A549 treated with ZK216348 at 1 μM for 4 hours (cell line): ENCODE results near the gene PCDHB13. TPM values are rescaled to one million over a fixed set of nuclear protein-coding genes. Genes with fewer than 3 reads are reported as not detected.

Source experiments
- total RNA-seq: library from RNA; stranded (reverse); fragments of 200-300 nt; extraction: Qiagen RNA extraction; gene quantifications from 5 replicates; pipeline ENCODE4 v1.2.3, GENCODE V29; 2022; ENCODE audit warnings: low read depth

PCDHB13 gene
- 0.06 to 0.20 TPM (median 0.08 TPM) in 4 of 5 replicates, not detected in the other for total RNA-seq

DNA sequence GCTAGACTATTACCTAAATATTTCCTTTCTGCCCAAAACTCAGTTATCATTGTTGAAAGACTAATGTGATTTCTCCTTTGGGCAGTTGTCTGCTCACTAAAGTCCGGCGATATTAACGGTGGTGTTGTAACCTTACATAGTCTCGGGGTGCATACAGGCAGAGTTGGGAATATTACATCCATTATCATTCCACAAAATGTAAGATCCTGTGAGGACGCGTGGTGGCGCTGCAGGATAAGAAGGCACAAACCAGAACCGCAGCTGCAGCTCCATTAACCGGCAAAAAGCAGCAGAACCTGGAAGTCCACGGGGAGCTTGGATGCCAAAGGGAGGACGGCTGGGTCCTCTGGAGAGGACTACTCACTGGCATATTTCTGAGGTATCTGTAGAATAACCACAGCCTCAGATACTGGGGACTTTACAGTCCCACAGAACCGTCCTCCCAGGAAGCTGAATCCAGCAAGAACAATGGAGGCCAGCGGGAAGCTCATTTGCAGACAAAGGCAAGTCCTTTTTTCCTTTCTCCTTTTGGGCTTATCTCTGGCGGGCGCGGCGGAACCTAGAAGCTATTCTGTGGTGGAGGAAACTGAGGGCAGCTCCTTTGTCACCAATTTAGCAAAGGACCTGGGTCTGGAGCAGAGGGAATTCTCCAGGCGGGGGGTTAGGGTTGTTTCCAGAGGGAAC is at the start of gene PCDHB13:
TSS of gene PCDHB13 (plus strand) at position 264 of the 684 bp plus-strand sequence. CDS start at position 469, 205 bp downstream.

DNA sequence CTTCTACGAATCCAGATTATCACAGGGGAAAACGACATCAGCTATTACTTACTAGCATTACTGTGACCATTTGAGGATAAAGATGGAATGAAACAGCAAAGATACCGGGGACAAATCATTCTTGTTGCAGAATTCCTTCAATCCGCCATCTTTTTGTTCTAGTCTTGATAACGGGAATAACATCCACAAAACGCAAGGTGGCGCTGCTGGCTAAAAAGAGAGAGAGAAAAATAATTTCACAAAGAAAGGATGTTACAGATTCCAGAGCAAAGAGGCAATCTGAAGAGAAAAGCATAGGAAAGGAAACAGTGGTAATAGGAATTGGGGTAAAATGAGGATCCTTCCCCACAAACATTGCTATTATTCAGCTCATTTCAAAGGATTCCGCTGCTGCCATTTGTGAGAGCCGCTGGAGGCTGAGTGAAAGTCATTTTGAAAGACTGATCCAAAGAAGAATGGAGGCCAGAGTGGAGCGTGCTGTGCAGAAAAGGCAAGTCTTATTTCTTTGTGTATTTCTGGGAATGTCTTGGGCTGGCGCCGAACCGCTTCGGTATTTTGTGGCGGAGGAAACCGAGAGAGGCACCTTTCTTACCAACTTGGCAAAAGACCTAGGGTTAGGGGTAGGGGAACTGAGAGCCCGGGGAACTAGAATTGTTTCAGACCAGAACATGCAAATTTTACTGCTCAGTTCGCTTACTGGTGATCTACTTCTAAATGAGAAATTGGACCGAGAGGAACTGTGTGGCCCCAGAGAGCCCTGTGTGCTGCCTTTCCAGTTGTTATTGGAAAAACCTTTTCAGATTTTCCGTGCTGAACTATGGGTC is 41.1 kb upstream of the PCDHB13 start, which contains the start of gene PCDHB7:
TSS of gene PCDHB7 (plus strand) at position 264 of the 824 bp plus-strand sequence. CDS start at position 456, 192 bp downstream.

DNA sequence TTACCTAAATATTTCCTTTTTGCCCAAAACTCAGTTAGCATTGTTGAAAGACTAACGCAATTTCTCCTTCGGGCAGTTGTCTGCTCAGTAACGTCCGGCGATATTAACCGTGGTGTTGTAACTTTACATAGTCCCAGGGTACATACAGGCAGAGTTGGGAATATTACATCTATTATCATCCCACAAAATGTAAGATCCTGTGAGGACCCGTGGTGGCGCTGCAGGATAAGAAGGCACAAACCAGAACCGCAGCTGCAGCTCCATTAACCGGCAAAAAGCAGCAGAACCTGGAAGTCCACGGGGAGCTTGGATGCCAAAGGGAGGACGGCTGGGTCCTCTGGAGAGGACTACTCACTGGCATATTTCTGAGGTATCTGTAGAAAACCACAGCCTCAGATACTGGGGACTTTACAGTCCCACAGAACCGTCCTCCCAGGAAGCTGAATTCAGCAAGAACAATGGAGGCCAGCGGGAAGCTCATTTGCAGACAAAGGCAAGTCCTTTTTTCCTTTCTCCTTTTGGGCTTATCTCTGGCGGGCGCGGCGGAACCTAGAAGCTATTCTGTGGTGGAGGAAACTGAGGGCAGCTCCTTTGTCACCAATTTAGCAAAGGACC is 36.0 kb upstream of the PCDHB13 start, which contains the start of gene PCDHB8:
TSS of gene PCDHB8 (plus strand) at position 214 of the 615 bp plus-strand sequence. CDS start at position 459, 245 bp downstream.

DNA sequence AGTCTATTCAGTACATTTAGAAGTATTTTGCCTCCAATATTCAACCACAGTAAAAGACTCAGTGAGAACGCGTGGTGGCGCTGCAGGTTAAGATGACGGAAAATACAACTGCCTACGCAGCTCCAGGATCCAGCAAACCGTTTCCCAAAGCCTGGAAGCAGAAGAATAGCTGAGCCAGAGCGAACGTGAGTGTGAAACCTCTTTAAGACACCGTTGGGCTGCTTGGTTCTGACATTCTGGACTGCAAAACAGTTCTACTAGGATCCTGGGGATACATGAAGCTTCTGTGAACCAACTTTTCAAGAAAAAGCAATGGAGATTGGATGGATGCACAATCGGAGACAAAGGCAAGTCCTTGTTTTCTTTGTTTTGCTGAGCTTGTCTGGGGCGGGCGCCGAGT is 31.5 kb upstream of the PCDHB13 start, which contains the start of gene PCDHB16:
TSS of gene PCDHB16 (plus strand) at position 140 of the 400 bp plus-strand sequence. CDS start at position 313, 173 bp downstream.

DNA sequence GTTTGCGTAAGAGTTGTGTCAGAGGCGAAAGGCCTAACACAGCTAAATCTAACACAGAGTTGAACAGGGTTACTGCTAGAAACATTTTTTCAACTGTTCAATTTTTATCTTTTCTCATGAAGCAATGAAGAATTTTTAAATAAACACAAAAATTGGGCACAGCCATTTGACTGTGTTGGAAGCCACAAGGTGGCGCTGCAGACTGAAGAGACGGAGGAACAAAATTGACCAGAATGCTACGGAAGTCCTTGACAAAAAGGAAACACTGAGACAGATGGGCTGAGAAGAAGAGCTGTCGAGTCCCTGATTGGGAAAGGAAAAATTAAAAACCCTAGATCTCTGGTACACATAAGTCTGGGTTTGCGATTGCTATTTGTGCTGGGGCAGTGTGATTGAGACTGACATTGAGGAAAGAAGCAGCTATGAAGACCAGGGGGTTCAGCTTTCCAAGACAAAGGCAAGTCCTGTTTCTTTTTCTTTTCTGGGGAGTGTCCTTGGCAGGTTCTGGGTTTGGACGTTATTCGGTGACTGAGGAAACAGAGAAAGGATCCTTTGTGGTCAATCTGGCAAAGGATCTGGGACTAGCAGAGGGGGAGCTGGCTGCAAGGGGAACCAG is 26.7 kb upstream of the PCDHB13 start, which contains the start of gene PCDHB9:
TSS of gene PCDHB9 (plus strand) at position 265 of the 616 bp plus-strand sequence. CDS start at position 423, 158 bp downstream.

DNA sequence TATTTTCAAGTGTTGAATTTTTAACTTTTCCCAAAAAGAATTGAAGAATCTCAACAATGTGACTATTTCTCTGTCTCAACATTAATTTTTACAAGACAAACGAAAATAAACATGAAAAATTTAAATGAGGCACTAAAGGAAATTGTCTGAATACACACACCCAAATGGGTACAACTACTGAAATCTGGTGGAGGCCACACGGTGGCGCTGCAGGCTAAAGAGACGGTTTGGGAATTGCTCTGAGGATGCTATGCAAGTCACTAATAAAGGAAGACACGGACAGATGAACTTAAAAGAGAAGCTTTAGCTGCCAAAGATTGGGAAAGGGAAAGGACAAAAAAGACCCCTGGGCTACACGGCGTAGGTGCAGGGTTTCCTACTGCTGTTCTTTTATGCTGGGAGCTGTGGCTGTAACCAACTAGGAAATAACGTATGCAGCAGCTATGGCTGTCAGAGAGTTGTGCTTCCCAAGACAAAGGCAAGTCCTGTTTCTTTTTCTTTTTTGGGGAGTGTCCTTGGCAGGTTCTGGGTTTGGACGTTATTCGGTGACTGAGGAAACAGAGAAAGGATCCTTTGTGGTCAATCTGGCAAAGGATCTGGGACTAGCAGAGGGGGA is 21.5 kb upstream of the PCDHB13 start, which contains the start of gene PCDHB10:
TSS of gene PCDHB10 (plus strand) at position 244 of the 616 bp plus-strand sequence. CDS start at position 444, 200 bp downstream.

DNA sequence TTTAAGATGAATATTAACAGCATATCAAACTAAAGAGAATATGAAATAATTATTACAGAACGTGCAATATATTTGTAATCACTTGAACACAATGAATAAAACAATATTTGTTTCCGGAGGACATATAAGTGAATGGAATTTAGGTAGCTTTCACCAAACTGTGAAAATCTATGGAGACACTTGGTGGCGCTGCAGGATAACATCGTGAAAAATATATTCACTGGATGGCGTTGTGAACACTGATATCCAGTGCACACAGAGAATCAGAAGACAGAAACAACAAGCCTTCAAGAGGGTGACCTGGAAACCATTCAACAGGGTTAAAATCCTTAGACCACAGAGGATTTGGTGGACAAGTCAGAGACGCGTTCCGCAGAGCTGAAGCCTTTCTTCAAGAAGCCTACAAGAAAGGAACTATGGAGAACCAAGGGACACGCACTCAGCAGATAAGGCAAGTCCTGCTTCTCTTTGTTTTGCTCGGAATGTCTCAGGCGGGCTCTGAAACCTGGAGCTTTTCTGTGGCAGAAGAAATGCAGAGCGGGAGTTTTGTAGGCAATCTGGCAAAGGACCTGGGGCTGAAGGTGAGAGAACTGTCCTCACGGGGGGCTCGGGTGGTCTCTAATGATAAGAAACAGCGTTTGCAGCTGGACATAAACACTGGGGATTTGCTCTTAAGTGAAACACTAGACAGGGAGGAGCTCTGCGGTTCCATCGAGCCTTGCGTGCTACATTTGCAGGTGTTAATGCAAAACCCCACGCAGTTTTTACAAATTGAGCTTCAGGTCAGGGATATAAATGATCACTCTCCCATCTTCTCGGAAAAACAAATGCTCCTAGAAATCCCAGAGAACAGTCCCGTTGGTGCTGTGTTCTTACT is 14.1 kb upstream of the PCDHB13 start, which contains the start of gene PCDHB11:
TSS of gene PCDHB11 (plus strand) at position 269 of the 877 bp plus-strand sequence. CDS start at position 417, 148 bp downstream.

DNA sequence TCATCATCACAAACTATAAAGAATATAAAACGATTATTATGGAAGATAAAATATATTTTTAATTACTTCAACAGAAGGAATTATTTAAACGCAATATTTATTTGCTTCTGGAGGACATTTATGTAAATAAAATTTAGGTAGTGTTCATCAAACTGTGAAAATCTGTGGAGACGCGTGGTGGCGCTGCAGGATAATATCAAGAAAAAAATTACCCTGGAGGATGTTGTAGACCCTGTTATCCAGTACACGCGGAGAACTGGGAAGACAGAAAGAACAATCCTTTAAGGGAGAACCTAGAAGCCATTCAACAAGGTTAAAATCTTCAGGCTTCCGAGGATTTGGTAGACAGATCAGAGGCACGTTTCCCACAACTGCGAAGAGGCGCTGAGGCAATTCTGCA is 5.2 kb upstream of the PCDHB13 start, which contains the start of gene PCDHB12:
TSS of gene PCDHB12 (plus strand) at position 242 of the 400 bp plus-strand sequence. CDS start 189 bp downstream, outside the sequence.

DNA sequence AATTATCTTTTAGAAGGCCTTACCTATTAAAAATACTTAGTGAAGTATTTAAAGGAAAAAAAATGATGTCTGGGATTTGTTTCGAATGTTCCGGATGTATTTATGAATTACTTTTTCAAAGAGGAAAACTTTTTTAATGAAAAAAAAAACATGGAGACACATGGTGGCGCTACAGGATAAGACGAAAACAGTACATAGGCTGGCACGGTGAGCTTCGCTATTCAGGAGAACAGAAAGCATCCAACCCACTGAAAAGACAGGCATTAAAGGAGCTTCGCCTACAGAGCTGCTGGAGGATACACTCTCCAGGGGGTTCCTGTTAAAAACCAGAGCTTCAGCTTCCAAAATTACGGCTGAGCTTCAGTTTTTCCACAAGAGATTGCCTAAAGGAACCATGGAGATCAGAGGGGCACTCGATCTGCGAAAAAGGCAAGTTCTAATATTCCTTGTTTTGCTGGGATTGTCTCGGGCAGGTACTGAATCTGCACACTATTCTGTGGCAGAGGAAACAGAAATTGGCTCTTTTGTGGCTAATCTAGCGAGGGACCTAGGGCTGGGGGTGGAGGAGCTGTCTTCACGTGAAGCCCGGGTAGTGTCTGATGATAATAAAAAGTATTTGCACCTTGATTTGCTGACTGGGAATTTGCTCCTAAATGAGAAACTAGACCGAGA is 9.5 kb downstream of the PCDHB13 start, which contains the start of gene PCDHB14:
TSS of gene PCDHB14 (plus strand) at position 232 of the 672 bp plus-strand sequence. CDS start at position 395, 163 bp downstream.

DNA sequence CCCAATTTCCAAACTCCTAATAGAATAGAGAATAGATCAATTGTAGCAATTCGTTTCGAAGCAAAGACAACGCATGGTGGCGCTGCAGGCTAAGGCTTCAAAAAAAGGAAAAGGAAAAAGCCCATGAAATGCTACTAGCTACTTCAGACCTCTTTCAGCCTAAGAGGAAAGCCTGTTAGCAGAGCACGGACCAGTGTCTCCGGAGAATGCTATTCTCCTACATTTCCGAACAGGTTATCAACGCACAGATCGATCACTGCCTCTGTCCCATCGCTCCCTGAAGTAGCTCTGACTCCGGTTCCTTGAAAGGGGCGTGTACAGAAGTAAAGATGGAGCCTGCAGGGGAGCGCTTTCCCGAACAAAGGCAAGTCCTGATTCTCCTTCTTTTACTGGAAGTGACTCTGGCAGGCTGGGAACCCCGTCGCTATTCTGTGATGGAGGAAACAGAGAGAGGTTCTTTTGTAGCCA is 31.6 kb downstream of the PCDHB13 start, which contains the start of gene PCDHB15:
TSS of gene PCDHB15 (plus strand) at position 146 of the 468 bp plus-strand sequence. CDS start at position 330, 184 bp downstream.

Other genes starting within 250 kb of the PCDHB13 start
- 3.3 to 7.4 TPM (median 4.4 TPM) in 5 replicates for gene PCDHAC2, start 247.4 kb upstream of the PCDHB13 start, total RNA-seq
- gene PCDHB1, start 162.5 kb upstream of the PCDHB13 start, total RNA-seq: not detected in 5 replicates
- 2.7 to 4.5 TPM (median 3.1 TPM) in 5 replicates for gene PCDHB2, start 119.3 kb upstream of the PCDHB13 start, total RNA-seq
- gene PCDHB3, start 113.4 kb upstream of the PCDHB13 start, total RNA-seq: 0.09 TPM in 1 of 5 replicates, not detected in the others
- 0.06 to 0.12 TPM (median 0.09 TPM) in 4 of 5 replicates, not detected in the other for gene PCDHB4, start 92.1 kb upstream of the PCDHB13 start, total RNA-seq
- gene PCDHB5, start 78.7 kb upstream of the PCDHB13 start, total RNA-seq: 1.2 to 2.1 TPM (median 1.4 TPM) in 5 replicates
- gene PCDHB6, start 63.9 kb upstream of the PCDHB13 start, total RNA-seq: 0.62 to 1.1 TPM (median 0.85 TPM) in 5 replicates
- gene PCDHB7, start 41.3 kb upstream of the PCDHB13 start, total RNA-seq: 0.06 TPM in 1 of 5 replicates, not detected in the others
- gene PCDHB8, start 36.1 kb upstream of the PCDHB13 start, total RNA-seq: 0.20 to 0.40 TPM (median 0.37 TPM) in 4 of 5 replicates, not detected in the other
- 0.05 to 0.11 TPM (median 0.05 TPM) in 3 of 5 replicates, not detected in the others for gene PCDHB16, start 31.5 kb upstream of the PCDHB13 start, total RNA-seq
- not detected in 5 replicates for gene PCDHB9, start 26.8 kb upstream of the PCDHB13 start, total RNA-seq
- gene PCDHB10, start 21.6 kb upstream of the PCDHB13 start, total RNA-seq: not detected in 5 replicates
- gene PCDHB11, start 14.3 kb upstream of the PCDHB13 start, total RNA-seq: 0.05 to 0.20 TPM (median 0.08 TPM) in 4 of 5 replicates, not detected in the other
- gene PCDHB12, start 5.2 kb upstream of the PCDHB13 start, total RNA-seq: not detected in 5 replicates
- 0.11 to 0.13 TPM in 2 of 5 replicates, not detected in the others for gene PCDHB14, start 9.4 kb downstream of the PCDHB13 start, total RNA-seq
- 0.09 to 0.14 TPM in 2 of 5 replicates, not detected in the others for gene PCDHB15, start 31.5 kb downstream of the PCDHB13 start, total RNA-seq
- not detected in 5 replicates for gene SLC25A2, start 90.1 kb downstream of the PCDHB13 start, total RNA-seq
- 59.2 to 89.1 TPM (median 72.2 TPM) in 5 replicates for gene TAF7, start 106.9 kb downstream of the PCDHB13 start, total RNA-seq
- 0.22 to 0.40 TPM (median 0.30 TPM) in 5 replicates for gene PCDHGA1, start 116.6 kb downstream of the PCDHB13 start, total RNA-seq
- gene PCDHGA2, start 124.8 kb downstream of the PCDHB13 start, total RNA-seq: 0.37 to 0.79 TPM (median 0.54 TPM) in 5 replicates
- not detected in 5 replicates for gene PCDHGA3, start 129.9 kb downstream of the PCDHB13 start, total RNA-seq
- gene PCDHGB1, start 136.2 kb downstream of the PCDHB13 start, total RNA-seq: 1.1 to 1.9 TPM (median 1.8 TPM) in 5 replicates
- 0.11 to 0.23 TPM (median 0.17 TPM) in 5 replicates for gene PCDHGA4, start 141.1 kb downstream of the PCDHB13 start, total RNA-seq
- gene PCDHGB2, start 146.1 kb downstream of the PCDHB13 start, total RNA-seq: 0.11 to 0.17 TPM (median 0.15 TPM) in 3 of 5 replicates, not detected in the others
- gene PCDHGA5, start 150.2 kb downstream of the PCDHB13 start, total RNA-seq: 0.09 to 0.21 TPM (median 0.18 TPM) in 5 replicates
- gene PCDHGB3, start 156.3 kb downstream of the PCDHB13 start, total RNA-seq: 0.12 to 0.29 TPM (median 0.27 TPM) in 5 replicates
- 0.05 to 0.29 TPM (median 0.20 TPM) in 5 replicates for gene PCDHGA6, start 160.0 kb downstream of the PCDHB13 start, total RNA-seq
- gene PCDHGA7, start 168.8 kb downstream of the PCDHB13 start, total RNA-seq: 0.77 to 1.0 TPM (median 0.98 TPM) in 5 replicates
- gene PCDHGB4, start 173.8 kb downstream of the PCDHB13 start, total RNA-seq: 0.74 to 1.1 TPM (median 0.90 TPM) in 5 replicates
- 0.02 to 0.06 TPM (median 0.04 TPM) in 3 of 5 replicates, not detected in the others for gene PCDHGA8, start 178.7 kb downstream of the PCDHB13 start, total RNA-seq
- gene PCDHGB5, start 184.0 kb downstream of the PCDHB13 start, total RNA-seq: 1.9 to 2.5 TPM (median 2.1 TPM) in 5 replicates
- gene PCDHGA9, start 188.9 kb downstream of the PCDHB13 start, total RNA-seq: 0.09 TPM in 1 of 5 replicates, not detected in the others
- gene PCDHGB6, start 194.1 kb downstream of the PCDHB13 start, total RNA-seq: 0.07 to 0.12 TPM (median 0.08 TPM) in 4 of 5 replicates, not detected in the other
- not detected in 5 replicates for gene PCDHGA10, start 199.1 kb downstream of the PCDHB13 start, total RNA-seq
- 0.05 to 0.08 TPM (median 0.06 TPM) in 3 of 5 replicates, not detected in the others for gene PCDHGB7, start 203.8 kb downstream of the PCDHB13 start, total RNA-seq
- gene PCDHGA11, start 207.1 kb downstream of the PCDHB13 start, total RNA-seq: 0.05 to 0.07 TPM in 2 of 5 replicates, not detected in the others
- not detected in 5 replicates for gene PCDHGA12, start 216.6 kb downstream of the PCDHB13 start, total RNA-seq